Fibroblast of lung (primary cell): Measurements from ENCODE around the gene XPO6. TPM values are rescaled to one million over a fixed set of nuclear protein-coding genes. Genes with fewer than 3 reads are reported as not detected.

Experiments used
- DNase-seq, 2 donors: peaks; one replicate each; pipeline versions ENCODE4 v3.0.0 to v3.0.0-alpha.2; 2010; ENCODE audit warnings: low read depth in 2 of 2
- H2AFZ ChIP-seq: 2 replicates; pipeline ENCODE4 v1.5.1; 2012; ENCODE audit warnings: low read length, control low read depth, inconsistent platforms
- H3K27ac ChIP-seq: 2 replicates; pipeline ENCODE4 v1.5.1; 2011; ENCODE audit warnings: low read length, control low read depth; ENCODE audit not compliant: insufficient read depth
- H3K27me3 ChIP-seq: 2 replicates; pipeline ENCODE4 v1.5.1; 2011; ENCODE audit warnings: mild to moderate bottlenecking, low read length; ENCODE audit not compliant: control insufficient read depth, insufficient read depth
- H3K36me3 ChIP-seq: 2 replicates; pipeline ENCODE4 v1.5.1; 2011; ENCODE audit warnings: low read length; ENCODE audit not compliant: control insufficient read depth, insufficient read depth
- H3K4me1 ChIP-seq: 2 replicates; pipeline ENCODE4 v1.5.1; 2011; ENCODE audit warnings: low read length; ENCODE audit not compliant: control insufficient read depth, insufficient read depth; ENCODE audit errors: extremely low read depth
- H3K4me2 ChIP-seq: 2 replicates; pipeline ENCODE4 v1.5.1; 2011; ENCODE audit warnings: low read length, control low read depth; ENCODE audit not compliant: insufficient read depth; ENCODE audit errors: extremely low read depth
- H3K4me3 ChIP-seq, 4 experiments: fragments of 200-600 bp in 1 of 4; sonication (generic) in 1 of 4; replicated peaks in 1 of 4; 2 replicates each; pipeline ENCODE4 v1.5.1; 2011 to 2016; ENCODE audit warnings: low read length in 4 of 4, low read depth in 3 of 4, mild to moderate bottlenecking in 3 of 4, control low read depth in 2 of 4, inconsistent platforms in 1 of 4, mixed read lengths in 1 of 4; ENCODE audit not compliant: insufficient read depth in 1 of 4; ENCODE audit errors: control extremely low read depth in 1 of 4
- H3K79me2 ChIP-seq: 2 replicates; pipeline ENCODE4 v1.5.1; 2012; ENCODE audit warnings: mild to moderate bottlenecking, low read length, inconsistent platforms; ENCODE audit not compliant: control insufficient read depth, insufficient read depth
- H3K9ac ChIP-seq: 2 replicates; pipeline ENCODE4 v1.5.1; 2011; ENCODE audit warnings: mild to moderate bottlenecking, low read length, control low read depth; ENCODE audit not compliant: insufficient read depth
- H3K9me3 ChIP-seq: 2 replicates; pipeline ENCODE4 v1.5.1; 2012; ENCODE audit warnings: low read depth, low read length; ENCODE audit not compliant: control insufficient read depth, insufficient read depth
- H4K20me1 ChIP-seq: 2 replicates; pipeline ENCODE4 v1.5.1; 2011; ENCODE audit warnings: low read length; ENCODE audit not compliant: control insufficient read depth, insufficient read depth; ENCODE audit errors: extremely low read depth
- EZH2 ChIP-seq: IDR thresholded peaks from 2 replicates; pipeline ENCODE4 v1.5.1; 2012; ENCODE audit warnings: low read length, control low read depth, mild to moderate bottlenecking; ENCODE audit errors: missing control alignments
- polyA plus RNA-seq, 2 donors: library from polyadenylated mRNA; depleted of rRNA in 1 of 2; stranded (reverse) in 1 of 2; unstranded in 1 of 2; fragments of >200 nt; gene quantifications; 2 replicates each; pipeline ENCODE4 v1.2.1, GENCODE V29; 2011 to 2012; ENCODE audit warnings: missing spikeins in 1 of 2
- total RNA-seq: library from RNA; depleted of rRNA; stranded (reverse); fragments of >200 nt; gene quantifications from 2 replicates; pipeline ENCODE4 v1.2.1, GENCODE V29; 2014
- TF ChIP-seq, protein P1 (sequence below), 2 donors: IDR thresholded peaks in 1 of 2; conservative IDR thresholded peaks in 1 of 2; 1 replicate in 1 of 2; 2 replicates in 1 of 2; pipeline ENCODE4 v1.5.1; 2011 to 2012; ENCODE audit warnings: low read length in 2 of 2, control low read depth in 1 of 2, inconsistent platforms in 1 of 2, low read depth in 1 of 2, mild to moderate bottlenecking in 1 of 2

XPO6 gene
- total and polyA plus RNA-seq, 2 donors (not counting 1 experiment from before 2014, with no cell fraction given) = 134 to 185 TPM

DNA sequence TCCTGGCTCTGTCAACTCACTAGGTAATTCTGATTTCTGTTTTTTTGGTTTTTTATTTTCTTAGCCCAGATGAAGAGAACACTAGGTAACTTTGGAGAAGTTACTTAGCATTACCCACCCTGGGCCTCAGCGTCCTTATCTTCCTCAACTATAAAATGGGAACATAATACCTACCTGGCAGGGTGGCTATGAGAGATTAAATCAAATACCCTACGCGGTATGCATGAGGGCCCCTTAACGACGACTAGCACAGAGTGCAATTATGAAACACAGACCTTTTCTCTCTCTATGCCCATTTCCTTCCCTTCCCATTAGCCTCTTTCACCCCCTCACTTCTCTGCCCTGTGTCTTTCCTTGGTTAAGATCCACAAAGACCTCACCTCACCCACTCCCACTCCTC is 11.1 kb downstream of the XPO6 start:
- DNase-seq = no peak
- Histone ChIP-seq H3K36me3 (peaks cover 19% of the 10 kb centered on the region), H3K27me3 (no peaks in the 10 kb centered on the region), H3K79me2 (peaks cover 91% of the 10 kb centered on the region), H3K9ac (no peak overlapping the region), H3K4me1 (no peaks in the 10 kb centered on the region), H3K4me2 (no peak overlapping the region), H3K4me3 (no peak overlapping the region), H3K9me3 (no peaks in the 10 kb centered on the region), H3K27ac (no peak overlapping the region), H4K20me1 (no peaks in the 10 kb centered on the region), H2AFZ (no peak overlapping the region)
- TF ChIP-seq EZH2 = no peak
- TF ChIP-seq, protein P1, sequence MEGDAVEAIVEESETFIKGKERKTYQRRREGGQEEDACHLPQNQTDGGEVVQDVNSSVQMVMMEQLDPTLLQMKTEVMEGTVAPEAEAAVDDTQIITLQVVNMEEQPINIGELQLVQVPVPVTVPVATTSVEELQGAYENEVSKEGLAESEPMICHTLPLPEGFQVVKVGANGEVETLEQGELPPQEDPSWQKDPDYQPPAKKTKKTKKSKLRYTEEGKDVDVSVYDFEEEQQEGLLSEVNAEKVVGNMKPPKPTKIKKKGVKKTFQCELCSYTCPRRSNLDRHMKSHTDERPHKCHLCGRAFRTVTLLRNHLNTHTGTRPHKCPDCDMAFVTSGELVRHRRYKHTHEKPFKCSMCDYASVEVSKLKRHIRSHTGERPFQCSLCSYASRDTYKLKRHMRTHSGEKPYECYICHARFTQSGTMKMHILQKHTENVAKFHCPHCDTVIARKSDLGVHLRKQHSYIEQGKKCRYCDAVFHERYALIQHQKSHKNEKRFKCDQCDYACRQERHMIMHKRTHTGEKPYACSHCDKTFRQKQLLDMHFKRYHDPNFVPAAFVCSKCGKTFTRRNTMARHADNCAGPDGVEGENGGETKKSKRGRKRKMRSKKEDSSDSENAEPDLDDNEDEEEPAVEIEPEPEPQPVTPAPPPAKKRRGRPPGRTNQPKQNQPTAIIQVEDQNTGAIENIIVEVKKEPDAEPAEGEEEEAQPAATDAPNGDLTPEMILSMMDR (conservative IDR thresholded peaks at IDR 0.05 in 1 of 2, IDR thresholded peaks at IDR 0.05 in 1 of 2; ENCODE audit: low read depth in 1 of 2, low read length in 2 of 2) = no peak

DNA sequence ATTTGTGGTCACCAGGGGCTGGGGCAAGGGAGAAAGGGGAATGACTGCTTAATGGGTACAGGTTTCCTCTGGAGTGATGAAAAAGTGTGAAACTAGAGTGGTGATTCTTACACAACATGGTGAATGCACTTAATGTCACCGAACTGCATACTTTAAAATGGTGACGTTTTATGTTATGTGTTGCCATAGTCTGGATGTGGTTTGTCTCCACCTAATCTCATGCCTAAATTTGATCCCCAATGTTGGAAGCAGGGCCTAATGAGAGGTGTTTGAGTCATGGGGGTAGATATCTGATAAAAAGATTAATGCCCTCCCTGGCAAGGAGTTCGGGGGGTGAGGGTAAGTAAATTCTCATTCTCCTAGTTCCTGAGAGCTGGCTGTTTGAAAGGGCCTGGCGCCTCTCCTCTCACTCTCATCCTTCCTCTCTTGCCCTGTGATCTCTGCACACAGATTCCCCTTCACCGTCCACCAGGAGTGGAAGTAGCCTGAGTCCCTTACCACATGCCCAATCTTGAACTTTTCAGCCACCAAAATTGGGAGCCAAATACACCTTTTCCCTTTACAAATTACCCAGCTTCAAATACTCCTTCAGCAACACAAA is 15.3 kb downstream of the XPO6 start:
- DNase-seq = peak in 1 of 2 donors; percentile 21
- Histone ChIP-seq H3K4me2 (no peak overlapping the region), H3K79me2 (peaks cover 82% of the 10 kb centered on the region), H3K4me1 (peaks cover 26% of the 10 kb centered on the region), H3K9me3 (no peaks in the 10 kb centered on the region), H3K36me3 (no peaks in the 10 kb centered on the region), H3K27me3 (no peaks in the 10 kb centered on the region), H3K9ac (no peak overlapping the region), H4K20me1 (no peaks in the 10 kb centered on the region), H3K4me3 (no peak overlapping the region), H3K27ac (peak overlapping the region; percentile 1), H2AFZ (no peak overlapping the region)
- no peak for TF ChIP-seq EZH2
- TF ChIP-seq, protein P1 (conservative IDR thresholded peaks at IDR 0.05 in 1 of 2, IDR thresholded peaks at IDR 0.05 in 1 of 2; ENCODE audit: low read depth in 1 of 2, low read length in 2 of 2) = no peak

DNA sequence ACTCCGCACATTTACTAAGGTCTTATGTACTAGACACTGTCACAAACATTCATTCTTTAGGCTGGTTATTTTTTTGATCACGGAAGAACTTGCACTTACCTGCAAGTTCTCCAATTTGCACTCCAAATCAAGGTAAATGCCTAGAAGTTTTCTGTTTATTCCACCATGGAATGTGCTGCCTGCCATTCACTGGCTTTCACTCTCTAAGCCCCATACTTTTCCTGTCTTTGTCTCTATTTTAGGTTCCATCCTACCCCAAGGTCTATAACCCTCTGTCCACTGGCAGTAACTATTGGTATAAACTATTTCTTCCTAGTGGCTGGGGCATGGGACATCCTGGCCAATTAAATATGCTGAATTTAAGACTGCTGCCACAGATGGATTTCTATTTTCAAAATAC is 15.9 kb downstream of the XPO6 start:
- DNase-seq = no peak
- H3K4me1 ChIP-seq = peaks cover 27% of the 10 kb centered on the region
- TF ChIP-seq, protein P1 (conservative IDR thresholded peaks at IDR 0.05 in 1 of 2, IDR thresholded peaks at IDR 0.05 in 1 of 2; ENCODE audit: low read depth in 1 of 2, low read length in 2 of 2) = no peak
- TF ChIP-seq EZH2 = no peak
- H4K20me1 ChIP-seq = no peaks in the 10 kb centered on the region
- H3K9ac ChIP-seq = no peak overlapping the region
- no peaks in the 10 kb centered on the region for H3K27me3 ChIP-seq
- no peak overlapping the region for H3K27ac ChIP-seq
- H3K79me2 ChIP-seq = peaks cover 82% of the 10 kb centered on the region
- H3K9me3 ChIP-seq = no peaks in the 10 kb centered on the region
- no peak overlapping the region for H2AFZ ChIP-seq
- no peaks in the 10 kb centered on the region for H3K36me3 ChIP-seq
- no peak overlapping the region for H3K4me2 ChIP-seq
- no peak overlapping the region for H3K4me3 ChIP-seq
